Endothelial cell of umbilical vein (primary cell): Measurements from ENCODE around the gene CDH23. TPM values are rescaled to one million over a fixed set of nuclear protein-coding genes. Genes with fewer than 3 reads are reported as not detected.

Experiments
- BruUV-seq: library from RNA; stranded (reverse); fragments of 400-500 nt; replicated peaks from 2 replicates; lab custom pipeline; 2021; lab: Mats Ljungman, UMichigan
- CTCF ChIA-PET: fragments of 300-600, 350-600 bp; sonication (Branson Sonifier 250); formaldehyde crosslinking; loops from one replicate; lab custom pipeline; 2021; ENCODE audit warnings: antibody characterized with exemption, inconsistent platforms; lab: Charles Lee
- POLR2A ChIA-PET: fragments of 300-600, 350-600 bp; sonication (Branson Sonifier 250); formaldehyde crosslinking; loops from one replicate; lab custom pipeline; 2021; ENCODE audit warnings: antibody characterized with exemption, inconsistent platforms; lab: Charles Lee
- DNase-seq: peaks from one replicate; pipeline ENCODE4 v3.0.0-alpha.2; 2011; ENCODE audit warnings: low read depth, low spot score
- FAIRE-seq: peaks from 2 replicates; lab custom pipeline; 2011; peaks lifted over from hg19 to GRCh38; lab: Jason Lieb, UNC
- H2AFZ ChIP-seq: 2 replicates; pipeline ENCODE4 v1.6.0; 2012; ENCODE audit warnings: low read depth, low read length, control low read depth, inconsistent platforms
- H3K27ac ChIP-seq: 2 replicates; pipeline ENCODE4 v1.5.1; 2011; ENCODE audit warnings: low read depth, mild to moderate bottlenecking, control low read depth, low read length, moderate library complexity; ENCODE audit not compliant: insufficient read depth
- H3K27me3 ChIP-seq, 2 experiments: 2 replicates each; pipeline versions ENCODE4 v1.6.0 to v1.6.1; 2011; ENCODE audit warnings: low read length in 2 of 2, mixed read lengths in 1 of 2; ENCODE audit not compliant: control insufficient read depth in 2 of 2, insufficient read depth in 2 of 2
- H3K36me3 ChIP-seq, 2 experiments: 2 replicates in 1 of 2; 3 replicates in 1 of 2; pipeline ENCODE4 v1.5.1; 2011; ENCODE audit warnings: low read length in 2 of 2, mild to moderate bottlenecking in 1 of 2, moderate library complexity in 1 of 2; ENCODE audit not compliant: control insufficient read depth in 2 of 2, insufficient read depth in 2 of 2; ENCODE audit errors: extremely low read depth in 1 of 2
- H3K4me1 ChIP-seq: 3 replicates; pipeline ENCODE4 v1.5.1; 2011; ENCODE audit warnings: mild to moderate bottlenecking, low read length; ENCODE audit not compliant: control insufficient read depth, insufficient read depth; ENCODE audit errors: extremely low read depth
- H3K4me2 ChIP-seq: 2 replicates; pipeline ENCODE4 v1.6.1; 2011; ENCODE audit warnings: low read length, control low read depth, mixed read lengths; ENCODE audit not compliant: insufficient read depth
- H3K4me3 ChIP-seq, 3 experiments: fragments of 200-600 bp in 1 of 3; sonication (generic), shearing (Covaris generic) in 1 of 3; replicated peaks in 1 of 3; 2 replicates each; pipeline ENCODE4 v1.5.1; 2011 to 2016; ENCODE audit warnings: control low read depth in 3 of 3, low read length in 3 of 3, mild to moderate bottlenecking in 2 of 3, inconsistent platforms in 1 of 3, low read depth in 1 of 3, moderate library complexity in 1 of 3; ENCODE audit not compliant: insufficient read depth in 1 of 3
- H3K79me2 ChIP-seq: 2 replicates; pipeline ENCODE4 v1.6.0; 2012; ENCODE audit warnings: low read length, inconsistent platforms; ENCODE audit not compliant: control insufficient read depth, insufficient read depth
- H3K9ac ChIP-seq: replicated peaks from 2 replicates; pipeline ENCODE3; 2011; ENCODE audit warnings: low read length, control low read depth; ENCODE audit not compliant: insufficient read depth; ENCODE audit errors: extremely low read depth
- H3K9me1 ChIP-seq: replicated peaks from 3 replicates; pipeline ENCODE4 v1.6.0; 2011; ENCODE audit warnings: mild to moderate bottlenecking, low read length; ENCODE audit not compliant: control insufficient read depth, insufficient read depth; ENCODE audit errors: extremely low read depth
- H3K9me3 ChIP-seq: replicated peaks from 2 replicates; pipeline ENCODE4 v1.5.1; 2012; ENCODE audit warnings: low read length, inconsistent platforms; ENCODE audit not compliant: control insufficient read depth, insufficient read depth
- H4K20me1 ChIP-seq: replicated peaks from 2 replicates; pipeline ENCODE3; 2011; ENCODE audit warnings: mild to moderate bottlenecking, low read length; ENCODE audit not compliant: control insufficient read depth, insufficient read depth; ENCODE audit errors: extremely low read depth
- EZH2 ChIP-seq: IDR thresholded peaks from 2 replicates; pipeline ENCODE4 v1.6.1; 2012; ENCODE audit warnings: borderline replicate concordance, low read depth, mild to moderate bottlenecking, moderate library complexity, low read length, inconsistent platforms; ENCODE audit not compliant: severe bottlenecking
- FOS ChIP-seq: IDR thresholded peaks from 2 replicates; pipeline ENCODE4 v1.6.1; 2011; ENCODE audit warnings: mild to moderate bottlenecking, low read length, moderate library complexity, borderline replicate concordance; ENCODE audit not compliant: insufficient read depth
- GATA2 ChIP-seq: IDR thresholded peaks from 2 replicates; pipeline ENCODE4 v1.7.0; 2011; ENCODE audit warnings: low read depth, mild to moderate bottlenecking, moderate library complexity, mixed read lengths, low read length; ENCODE audit not compliant: insufficient read length, insufficient read depth
- JUN ChIP-seq: IDR thresholded peaks from 2 replicates; pipeline ENCODE4 v1.6.1; 2011; ENCODE audit warnings: borderline replicate concordance, low read depth; ENCODE audit not compliant: insufficient read length, insufficient read depth
- MYC ChIP-seq: IDR thresholded peaks from one replicate; pipeline ENCODE4 v1.6.1; 2011; ENCODE audit warnings: mild to moderate bottlenecking, low read depth, low read length
- POLR2A ChIP-seq: IDR thresholded peaks from 2 replicates; pipeline ENCODE4 v1.6.1; 2012; ENCODE audit warnings: low read depth, mild to moderate bottlenecking, control low read depth, low read length
- POLR2AphosphoS5 ChIP-seq: IDR thresholded peaks from 2 replicates; pipeline ENCODE4 v1.6.1; 2012; ENCODE audit warnings: low read depth, mild to moderate bottlenecking, control low read depth, low read length, moderate library complexity; ENCODE audit not compliant: insufficient read depth
- dilution Hi-C: fragments of 300-500 bp; cut with MboI; formaldehyde crosslinking; loops from one replicate; pipeline ENCODE4 v1.15.0; 2019; ENCODE audit warnings: low sequenced_read_pairs; ENCODE audit not compliant: extremely low pct_ligation_motif_present
- intact Hi-C: fragments of 100-400 bp; cut with micrococcal nuclease; formaldehyde crosslinking; loops from one replicate; pipeline ENCODE4 v1.10.0; 2022
- polyA plus RNA-seq, 4 experiments: library from polyadenylated mRNA; depleted of rRNA in 3 of 4; stranded (reverse) in 3 of 4; unstranded in 1 of 4; fragments of >200 nt; gene quantifications; 2 replicates each; pipeline versions ENCODE4 v1.2.1 to v1.2.3, GENCODE V29; 2011 to 2012; ENCODE audit warnings: missing spikeins in 1 of 4
- total RNA-seq: library from RNA; stranded (reverse); gene quantifications from 2 replicates; pipeline ENCODE4 v1.2.3, GENCODE V29; 2021
- TF ChIP-seq, protein P1 (sequence below), 2 donors: IDR thresholded peaks; 1 replicate in 1 of 2; 2 replicates in 1 of 2; pipeline ENCODE4 v1.5.1; 2011; ENCODE audit warnings: low read length in 2 of 2, mild to moderate bottlenecking in 2 of 2, moderate library complexity in 2 of 2, control low read depth in 1 of 2, inconsistent platforms in 1 of 2, low read depth in 1 of 2; ENCODE audit not compliant: insufficient read depth in 1 of 2; ENCODE audit errors: extremely low read depth in 1 of 2
- TF ChIP-seq, protein P2 (sequence below): IDR thresholded peaks from 2 replicates; pipeline ENCODE4 v1.6.1; 2011; ENCODE audit not compliant: insufficient read depth, insufficient read length

Gene CDH23
- total and polyA plus RNA-seq, 2 donors (not counting 3 experiments of a cell fraction or from before 2014, with no cell fraction given) = not detected

DNA sequence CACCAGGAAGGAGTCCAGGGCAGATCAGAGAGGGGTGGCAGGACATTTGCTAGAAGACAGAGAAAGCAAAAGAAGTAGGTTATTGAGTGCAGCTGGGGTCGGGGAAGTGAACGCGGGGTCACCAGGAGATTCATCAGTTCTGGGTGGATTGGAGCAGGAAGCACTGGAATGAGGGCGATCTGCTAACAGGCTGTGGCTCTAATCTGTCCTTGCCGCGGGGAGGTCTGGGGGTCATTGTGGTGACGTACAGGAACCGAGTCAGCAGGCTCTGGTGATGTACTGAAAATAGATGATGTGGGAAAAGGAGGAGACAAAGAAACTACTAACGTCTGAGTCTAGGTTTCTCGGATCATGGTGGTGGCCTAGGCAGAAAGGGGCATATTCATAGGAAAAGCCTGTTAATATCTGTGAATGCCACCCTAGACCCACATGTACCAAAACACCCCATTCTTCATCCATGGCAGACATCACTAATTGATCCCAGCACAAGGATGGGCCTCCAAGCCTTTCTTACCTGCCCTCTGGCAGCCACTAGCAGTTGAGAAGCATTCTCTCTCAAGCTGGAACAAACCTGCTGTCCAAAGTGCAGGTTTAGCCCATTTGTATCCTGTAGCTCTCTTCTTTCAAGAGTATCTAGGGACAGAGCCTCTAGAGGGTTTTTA is 188.3 kb downstream of the CDH23 start:
- Histone ChIP-seq H3K9me3 (no peaks in the 10 kb centered on the region), H3K36me3 (no peaks in the 10 kb centered on the region), H3K9me1 (no peaks in the 10 kb centered on the region), H2AFZ (no peak overlapping the region), H4K20me1 (no peaks in the 10 kb centered on the region), H3K27me3 (peaks cover 0 to 3% of the 10 kb centered on the region in 2 experiments), H3K4me2 (no peak overlapping the region), H3K79me2 (no peaks in the 10 kb centered on the region), H3K4me3 (no peak overlapping the region), H3K9ac (no peak overlapping the region), H3K27ac (no peak overlapping the region), H3K4me1 (no peaks in the 10 kb centered on the region)
- DNase-seq = peak; percentile 13
- POLR2A ChIA-PET = no interaction called here
- BruUV-seq = no TSS peak
- dilution Hi-C loops (no loop called here), intact Hi-C loops (no loop called here)
- FAIRE-seq = no peak
- no peak for TF ChIP-seq MYC
- TF ChIP-seq, protein P1, sequence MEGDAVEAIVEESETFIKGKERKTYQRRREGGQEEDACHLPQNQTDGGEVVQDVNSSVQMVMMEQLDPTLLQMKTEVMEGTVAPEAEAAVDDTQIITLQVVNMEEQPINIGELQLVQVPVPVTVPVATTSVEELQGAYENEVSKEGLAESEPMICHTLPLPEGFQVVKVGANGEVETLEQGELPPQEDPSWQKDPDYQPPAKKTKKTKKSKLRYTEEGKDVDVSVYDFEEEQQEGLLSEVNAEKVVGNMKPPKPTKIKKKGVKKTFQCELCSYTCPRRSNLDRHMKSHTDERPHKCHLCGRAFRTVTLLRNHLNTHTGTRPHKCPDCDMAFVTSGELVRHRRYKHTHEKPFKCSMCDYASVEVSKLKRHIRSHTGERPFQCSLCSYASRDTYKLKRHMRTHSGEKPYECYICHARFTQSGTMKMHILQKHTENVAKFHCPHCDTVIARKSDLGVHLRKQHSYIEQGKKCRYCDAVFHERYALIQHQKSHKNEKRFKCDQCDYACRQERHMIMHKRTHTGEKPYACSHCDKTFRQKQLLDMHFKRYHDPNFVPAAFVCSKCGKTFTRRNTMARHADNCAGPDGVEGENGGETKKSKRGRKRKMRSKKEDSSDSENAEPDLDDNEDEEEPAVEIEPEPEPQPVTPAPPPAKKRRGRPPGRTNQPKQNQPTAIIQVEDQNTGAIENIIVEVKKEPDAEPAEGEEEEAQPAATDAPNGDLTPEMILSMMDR (IDR thresholded peaks at IDR 0.05; ENCODE audit: extremely low read depth in 1 of 2, insufficient read depth in 1 of 2, low read depth in 1 of 2, low read length in 2 of 2) = no peak
- no peak for TF ChIP-seq POLR2A
- TF ChIP-seq JUN = no peak
- no peak for TF ChIP-seq POLR2AphosphoS5
- no peak for TF ChIP-seq FOS
- TF ChIP-seq, protein P2, sequence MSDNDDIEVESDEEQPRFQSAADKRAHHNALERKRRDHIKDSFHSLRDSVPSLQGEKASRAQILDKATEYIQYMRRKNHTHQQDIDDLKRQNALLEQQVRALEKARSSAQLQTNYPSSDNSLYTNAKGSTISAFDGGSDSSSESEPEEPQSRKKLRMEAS = no peak
- TF ChIP-seq GATA2 = no peak
- no peak for TF ChIP-seq EZH2
- CTCF ChIA-PET = interaction anchor here (2.5 kb wide), 1 partner anchor 15 kb away, joined by 15 read pairs; no protein-coding TSS in a partner anchor
